Measurements from ENCODE around the gene NDUFAF7.

NDUFAF7 gene

DNA sequence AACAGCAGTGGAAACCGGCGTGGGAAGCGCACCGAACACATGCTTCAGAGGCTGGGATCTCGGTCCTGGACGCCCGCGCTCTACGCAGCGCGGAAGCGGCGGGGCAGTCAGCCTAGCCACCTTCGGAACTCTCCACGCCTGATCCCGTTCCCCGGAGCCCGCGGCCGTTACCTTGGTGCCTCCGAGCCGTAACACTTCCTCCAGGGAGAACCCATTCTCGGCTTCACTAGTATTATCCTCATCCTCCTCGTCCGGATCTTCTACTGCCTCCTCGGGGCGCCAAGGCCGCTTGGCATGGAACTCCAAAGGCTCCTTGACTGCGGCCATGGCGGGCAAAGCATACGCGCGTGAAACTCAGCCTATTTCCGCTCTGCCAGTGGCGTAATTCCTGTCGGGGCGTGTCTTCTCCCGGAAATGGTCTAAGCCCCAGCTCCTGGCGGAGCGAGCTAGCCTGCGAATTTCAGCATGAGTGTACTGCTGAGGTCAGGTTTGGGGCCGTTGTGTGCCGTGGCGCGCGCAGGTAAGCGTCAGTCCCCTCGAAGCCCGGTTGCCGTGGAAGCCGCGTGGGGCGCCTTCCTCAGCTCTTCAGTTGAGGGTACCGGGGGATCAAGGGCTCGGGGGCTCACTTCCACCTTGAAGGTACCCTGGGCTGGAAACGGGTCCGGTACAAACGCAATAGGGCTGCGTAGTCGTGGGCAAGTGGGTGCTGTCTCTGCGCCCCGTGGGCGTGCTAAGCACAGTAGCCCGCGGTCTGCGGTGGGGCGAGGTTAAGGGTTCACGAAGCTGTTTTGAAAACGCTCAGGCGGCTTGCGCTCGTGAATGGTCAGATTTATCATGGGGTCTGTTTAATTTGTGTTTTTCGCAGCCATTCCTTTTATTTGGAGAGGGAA, at the start of gene NDUFAF7, which contains the start of gene CEBPZ:
Gene NDUFAF7, plus strand, starts transcription at position 418 of the 890 bp plus-strand sequence. Its CDS starts 48 bp downstream, at position 466.
Gene CEBPZ, minus strand, starts transcription at position 356 of the 890 bp plus-strand sequence. Its CDS starts 29 bp downstream, at position 327.
- H3K4me3 ChIP-seq (ENCODE audit: control insufficient read depth, low read depth, low read length): peak within 1 kb of the TSS; percentile 92
- TF ChIP-seq CTCF (IDR thresholded peaks at IDR 0.05; ENCODE audit: control insufficient read depth, insufficient read depth, low read depth, low read length, missing control alignments): no peak
- peak; percentile 74 for DNase-seq (ENCODE audit: low read depth)

DNA sequence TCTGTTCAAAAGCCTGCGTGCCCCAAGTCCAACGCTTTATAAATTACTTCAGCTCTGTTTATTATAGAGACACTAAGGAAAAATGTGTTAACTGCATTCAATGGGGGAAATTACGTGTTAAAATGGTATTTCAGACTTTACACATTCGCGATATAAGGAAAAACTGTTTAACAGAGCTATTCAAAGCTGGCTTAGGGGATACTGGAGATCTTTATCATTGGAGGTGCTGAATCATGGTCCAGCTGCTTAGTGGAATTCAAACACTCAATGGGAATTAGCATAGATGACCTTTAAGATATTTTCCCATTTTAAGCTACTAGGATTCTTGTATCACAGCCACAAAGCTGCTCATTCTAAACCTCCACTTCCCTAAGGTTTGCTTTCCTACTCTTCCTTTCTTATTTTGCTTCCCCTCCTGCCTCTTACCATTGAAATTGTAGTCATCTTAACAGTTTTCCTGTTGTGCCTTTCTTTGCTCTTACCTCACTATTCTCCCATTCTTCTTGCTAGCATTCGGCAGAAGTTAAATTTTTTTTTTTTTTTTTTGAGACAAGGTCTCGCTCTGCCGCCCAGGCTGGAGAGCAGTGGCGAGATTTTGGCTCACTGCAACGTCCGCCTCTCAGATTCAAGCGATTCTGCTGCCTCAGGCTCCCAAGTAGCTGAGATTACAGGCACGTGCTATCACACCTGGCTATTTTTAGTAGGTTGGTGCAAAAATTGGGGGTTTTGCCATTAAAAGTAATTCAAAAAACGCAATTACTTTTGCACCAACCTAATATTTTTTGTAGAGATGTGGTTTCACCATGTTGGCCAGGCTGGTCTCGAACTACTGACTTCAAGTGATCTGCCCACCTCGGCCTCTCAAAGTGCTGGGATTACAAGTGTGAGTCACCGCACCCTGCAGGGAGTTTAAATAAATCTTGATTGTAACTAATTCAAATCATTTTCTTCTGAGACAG, 49.5 kb upstream of the NDUFAF7 start:
- TF ChIP-seq CTCF (IDR thresholded peaks at IDR 0.05; ENCODE audit: control insufficient read depth, insufficient read depth, low read depth, low read length, missing control alignments): no peak
- no peak for DNase-seq (ENCODE audit: low read depth)
- H3K4me3 ChIP-seq (ENCODE audit: control insufficient read depth, low read depth, low read length): no peak overlapping the region

DNA sequence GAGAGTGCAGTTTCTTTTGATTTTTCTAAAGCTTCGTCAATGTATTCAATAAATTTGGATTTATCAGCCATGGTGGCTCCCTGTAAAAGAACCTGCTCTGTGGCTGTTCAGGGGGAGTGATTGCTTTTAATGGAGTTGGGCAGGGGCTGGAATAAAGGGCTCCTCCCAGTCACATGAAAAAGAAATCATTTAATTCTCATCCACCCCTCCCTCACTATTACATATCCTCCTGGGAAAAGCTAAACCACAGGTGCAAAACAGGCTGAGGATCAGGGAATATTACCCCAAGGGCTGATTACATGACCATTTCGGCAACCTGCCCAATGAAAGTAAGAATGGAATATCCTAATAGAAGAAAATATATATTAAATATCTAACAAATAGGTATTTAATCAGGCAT, 42.9 kb upstream of the NDUFAF7 start, which contains the start of gene SULT6B1:
Gene SULT6B1, minus strand, starts transcription at position 101 of the 400 bp plus-strand sequence. Its CDS starts 30 bp downstream, at position 71.
- no peak within 1 kb of the TSS for H3K4me3 ChIP-seq (ENCODE audit: control insufficient read depth, low read depth, low read length)
- DNase-seq (ENCODE audit: low read depth): no peak
- TF ChIP-seq CTCF (IDR thresholded peaks at IDR 0.05; ENCODE audit: control insufficient read depth, insufficient read depth, low read depth, low read length, missing control alignments): no peak

DNA sequence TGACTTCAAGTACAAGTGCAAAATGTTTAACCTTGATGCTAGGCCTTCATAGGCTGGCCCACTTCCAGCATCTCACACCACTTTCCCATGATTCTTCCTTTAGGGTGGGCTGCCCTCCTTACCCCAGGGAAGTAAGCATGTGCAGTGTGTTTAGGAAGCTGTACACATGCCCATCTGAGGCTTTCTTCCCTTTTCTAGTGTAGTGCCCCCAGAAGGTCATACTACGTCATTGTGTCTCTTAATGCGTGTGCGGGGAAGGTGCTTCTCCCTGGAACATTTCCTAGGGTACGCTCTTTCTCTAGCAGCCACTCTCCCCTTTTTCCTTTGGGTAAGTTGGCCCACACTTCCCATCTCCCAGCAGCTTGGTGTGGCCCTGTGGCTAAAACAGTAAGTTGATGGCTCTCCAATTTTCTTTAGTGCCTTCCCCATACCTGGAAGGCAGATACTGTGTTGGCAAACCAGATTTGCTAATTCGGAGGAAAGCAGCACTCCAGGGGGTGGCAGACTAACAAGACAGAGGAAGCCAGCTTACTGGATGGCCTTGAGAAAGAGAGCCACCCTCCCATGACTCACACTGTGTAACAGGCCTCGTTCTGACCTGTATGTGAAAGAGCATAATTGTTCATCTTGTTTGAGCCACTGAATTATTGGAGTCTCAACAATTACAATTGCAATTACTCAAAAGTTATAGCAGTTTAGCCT, 41.9 kb upstream of the NDUFAF7 start:
- no peak overlapping the region for H3K4me3 ChIP-seq (ENCODE audit: control insufficient read depth, low read depth, low read length)
- peak; percentile 13 for TF ChIP-seq CTCF (IDR thresholded peaks at IDR 0.05; ENCODE audit: control insufficient read depth, insufficient read depth, low read depth, low read length, missing control alignments)
- peak; percentile 67 for DNase-seq (ENCODE audit: low read depth)

- TF ChIP-seq CTCF (IDR thresholded peaks at IDR 0.05; ENCODE audit: control insufficient read depth, insufficient read depth, low read depth, low read length, missing control alignments): no peak
- DNase-seq (ENCODE audit: low read depth): no peak
- no peak overlapping the region for H3K4me3 ChIP-seq (ENCODE audit: control insufficient read depth, low read depth, low read length)
Measured at GRCh38 chr2:37190290-37190689, 41.2 kb upstream of the NDUFAF7 start.

DNA sequence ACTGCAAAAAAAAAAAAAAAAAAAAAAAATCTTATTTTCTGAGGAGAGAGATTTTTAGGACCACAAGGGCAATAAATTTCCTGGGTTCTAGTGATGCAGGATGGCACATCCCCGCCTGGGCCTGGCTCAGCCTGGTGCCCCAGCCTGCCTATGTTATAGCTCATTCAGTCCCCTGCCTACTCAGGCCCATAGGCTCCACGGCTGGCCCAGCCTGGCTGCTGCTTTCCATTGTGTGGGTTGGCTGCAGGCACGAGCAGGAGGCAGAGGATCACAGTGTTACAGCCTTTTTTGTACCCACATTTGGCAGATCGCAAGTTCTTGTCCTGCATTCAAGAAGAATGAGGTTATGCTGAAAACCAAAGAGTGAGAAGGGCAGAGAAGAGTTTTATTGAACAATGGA, 40.2 kb upstream of the NDUFAF7 start:
- DNase-seq (ENCODE audit: low read depth): no peak
- H3K4me3 ChIP-seq (ENCODE audit: control insufficient read depth, low read depth, low read length): no peak overlapping the region
- TF ChIP-seq CTCF (IDR thresholded peaks at IDR 0.05; ENCODE audit: control insufficient read depth, insufficient read depth, low read depth, low read length, missing control alignments): no peak
